NT2/D1 (cell line): Measurements from ENCODE around the gene PRR4.

ENCODE experiments used
- DNase-seq: peaks from one replicate; pipeline ENCODE4 v3.0.0-alpha.2; 2011; ENCODE audit warnings: low read depth, low spot score
- H3K27me3 ChIP-seq: 2 replicates; pipeline ENCODE4 v1.6.0; 2011; ENCODE audit warnings: mild to moderate bottlenecking; ENCODE audit not compliant: insufficient read length, insufficient read depth
- H3K36me3 ChIP-seq: 2 replicates; pipeline ENCODE4 v1.6.1; 2011; ENCODE audit warnings: mild to moderate bottlenecking, low read length, mixed read lengths; ENCODE audit not compliant: insufficient read depth, insufficient read length
- H3K4me1 ChIP-seq: 2 replicates; pipeline ENCODE4 v1.5.1; 2011; ENCODE audit not compliant: insufficient read depth, insufficient read length
- H3K4me3 ChIP-seq: 2 replicates; pipeline ENCODE4 v1.5.1; 2011; ENCODE audit warnings: low read depth; ENCODE audit not compliant: insufficient read length
- H3K9ac ChIP-seq: 2 replicates; pipeline ENCODE4 v1.6.0; 2011; ENCODE audit warnings: low read depth; ENCODE audit not compliant: insufficient read length
- H3K9me3 ChIP-seq: 2 replicates; pipeline ENCODE4 v1.5.1; 2011; ENCODE audit warnings: mild to moderate bottlenecking, low read length; ENCODE audit not compliant: insufficient read depth
- SUZ12 ChIP-seq: IDR thresholded peaks from 2 replicates; pipeline ENCODE4 v1.6.1; 2011; ENCODE audit not compliant: insufficient read length, insufficient read depth; ENCODE audit errors: extremely low read depth
- YY1 ChIP-seq: IDR thresholded peaks from 2 replicates; pipeline ENCODE4 v1.6.1; 2011; ENCODE audit not compliant: insufficient read length, insufficient read depth
- ZNF274 ChIP-seq: IDR thresholded peaks from 2 replicates; pipeline ENCODE4 v1.6.1; 2011; ENCODE audit warnings: mild to moderate bottlenecking, low read depth, low read length

The PRR4 gene

GRCh38 chr12:10829994-10830393 lies 19.3 kb downstream of the PRR4 start:
- no peak for TF ChIP-seq SUZ12
- no peak for TF ChIP-seq YY1
- TF ChIP-seq ZNF274: no peak
- Histone ChIP-seq H3K36me3 (no peaks in the 10 kb centered on the region), H3K4me1 (no peaks in the 10 kb centered on the region), H3K4me3 (no peak overlapping the region), H3K9ac (no peak overlapping the region), H3K27me3 (no peaks in the 10 kb centered on the region), H3K9me3 (no peaks in the 10 kb centered on the region)
- DNase-seq: no peak

GRCh38 chr12:10826258-10826657 lies 23.0 kb downstream of the PRR4 start, which contains the start of gene TAS2R10:
Gene TAS2R10, minus strand, starts transcription at chr12:10826358. Its CDS starts 89 bp downstream, at chr12:10826269.
- Histone ChIP-seq H3K9ac (no peak within 1 kb of the TSS), H3K9me3 (no peaks in the 10 kb centered on the region), H3K4me3 (no peak within 1 kb of the TSS), H3K27me3 (no peaks in the 10 kb centered on the region), H3K36me3 (no peaks in the 10 kb centered on the region), H3K4me1 (no peaks in the 10 kb centered on the region)
- TF ChIP-seq YY1: no peak
- no peak for TF ChIP-seq ZNF274
- no peak for TF ChIP-seq SUZ12
- DNase-seq: no peak

GRCh38 chr12:10824957-10825356 lies 24.3 kb downstream of the PRR4 start:
- H3K4me3 ChIP-seq: no peak overlapping the region
- no peak for DNase-seq
- no peaks in the 10 kb centered on the region for H3K4me1 ChIP-seq
- TF ChIP-seq YY1 (no peak), SUZ12 (no peak), ZNF274 (no peak)
- H3K36me3 ChIP-seq: no peaks in the 10 kb centered on the region
- no peak overlapping the region for H3K9ac ChIP-seq
- no peaks in the 10 kb centered on the region for H3K9me3 ChIP-seq
- H3K27me3 ChIP-seq: no peaks in the 10 kb centered on the region

GRCh38 chr12:10811883-10812536 lies 37.3 kb downstream of the PRR4 start:
- no peaks in the 10 kb centered on the region for H3K27me3 ChIP-seq
- TF ChIP-seq ZNF274: no peak
- TF ChIP-seq SUZ12: no peak
- no peak for TF ChIP-seq YY1
- H3K4me3 ChIP-seq: no peak overlapping the region
- no peak for DNase-seq
- no peaks in the 10 kb centered on the region for H3K9me3 ChIP-seq
- H3K9ac ChIP-seq: no peak overlapping the region
- no peaks in the 10 kb centered on the region for H3K4me1 ChIP-seq
- H3K36me3 ChIP-seq: no peaks in the 10 kb centered on the region

- no peaks in the 10 kb centered on the region for H3K9me3 ChIP-seq
- H3K4me1 ChIP-seq: no peaks in the 10 kb centered on the region
- H3K27me3 ChIP-seq: no peaks in the 10 kb centered on the region
- H3K36me3 ChIP-seq: no peaks in the 10 kb centered on the region
- no peak for DNase-seq
- TF ChIP-seq ZNF274: no peak
- TF ChIP-seq YY1: no peak
- no peak for TF ChIP-seq SUZ12
- no peak within 1 kb of the TSS for H3K9ac ChIP-seq
- no peak within 1 kb of the TSS for H3K4me3 ChIP-seq
Observed at GRCh38 chr12:10810068-10810467, 39.2 kb downstream of the PRR4 start, which contains the start of gene TAS2R9. Gene TAS2R9, minus strand, starts transcription at chr12:10810168. Its CDS starts 93 bp downstream, at chr12:10810075.

- H3K36me3 ChIP-seq: no peaks in the 10 kb centered on the region
- no peak within 1 kb of the TSS for H3K9ac ChIP-seq
- no peak for DNase-seq
- TF ChIP-seq YY1: no peak
- TF ChIP-seq ZNF274: no peak
- TF ChIP-seq SUZ12: no peak
- H3K9me3 ChIP-seq: no peaks in the 10 kb centered on the region
- no peaks in the 10 kb centered on the region for H3K27me3 ChIP-seq
- no peaks in the 10 kb centered on the region for H3K4me1 ChIP-seq
- no peak within 1 kb of the TSS for H3K4me3 ChIP-seq
Observed at GRCh38 chr12:10807186-10807585, 42.1 kb downstream of the PRR4 start, which contains the start of gene TAS2R8. Gene TAS2R8, minus strand, starts transcription at chr12:10807286. Its CDS starts 306 bp downstream, at chr12:10806980.

- TF ChIP-seq SUZ12: no peak
- no peak for TF ChIP-seq ZNF274
- TF ChIP-seq YY1: no peak
Observed at GRCh38 chr12:10802587-10802986, 46.7 kb downstream of the PRR4 start, which contains the start of gene TAS2R7. Gene TAS2R7, minus strand, starts transcription at chr12:10802627. Its CDS starts 57 bp downstream, at chr12:10802570.

More at GRCh38 chr12:10802587-10802986, 46.7 kb downstream of the PRR4 start, which contains the start of gene TAS2R7:
- H3K9ac ChIP-seq: no peak within 1 kb of the TSS
- DNase-seq: no peak
- H3K36me3 ChIP-seq: no peaks in the 10 kb centered on the region
- H3K9me3 ChIP-seq: no peaks in the 10 kb centered on the region
- no peaks in the 10 kb centered on the region for H3K27me3 ChIP-seq
- no peaks in the 10 kb centered on the region for H3K4me1 ChIP-seq
- no peak within 1 kb of the TSS for H3K4me3 ChIP-seq
